Skeletal muscle tissue (tissue), 4 donors: ENCODE results near the gene MYBPC1. TPM values are rescaled to one million over a fixed set of nuclear protein-coding genes. Genes with fewer than 3 reads are reported as not detected.

Source experiments
- H3K27ac ChIP-seq: one replicate; pipeline ENCODE4 v1.7.0; 2013; ENCODE audit warnings: mild to moderate bottlenecking, low read depth, low read length, inconsistent platforms
- H3K27me3 ChIP-seq, 3 donors: one replicate each; pipeline ENCODE4 v1.7.0; 2013; ENCODE audit warnings: low read length in 3 of 3; ENCODE audit not compliant: control insufficient read depth in 3 of 3, insufficient read depth in 3 of 3
- H3K36me3 ChIP-seq, 3 donors: one replicate each; pipeline ENCODE4 v1.7.0; 2013; ENCODE audit warnings: low read length in 3 of 3; ENCODE audit not compliant: control insufficient read depth in 3 of 3, insufficient read depth in 3 of 3
- H3K4me1 ChIP-seq, 3 donors: one replicate each; pipeline ENCODE4 v1.7.0; 2013; ENCODE audit warnings: low read length in 3 of 3, mild to moderate bottlenecking in 3 of 3; ENCODE audit not compliant: control insufficient read depth in 3 of 3, insufficient read depth in 3 of 3
- H3K4me3 ChIP-seq, 3 donors: one replicate each; pipeline ENCODE4 v1.7.0; 2013; ENCODE audit warnings: low read length in 3 of 3
- H3K9ac ChIP-seq, 3 donors: one replicate each; pipeline ENCODE4 v1.7.0; 2013; ENCODE audit warnings: low read length in 3 of 3, mild to moderate bottlenecking in 3 of 3, moderate library complexity in 2 of 3, low read depth in 1 of 3
- H3K9me3 ChIP-seq, 3 donors: one replicate each; pipeline ENCODE4 v1.7.0; 2013; ENCODE audit warnings: low read length in 3 of 3; ENCODE audit not compliant: control insufficient read depth in 3 of 3
- total RNA-seq: library from RNA; depleted of rRNA; stranded (reverse); fragments of >200 nt; gene quantifications from one replicate; pipeline ENCODE4 v1.2.3, GENCODE V29; 2014
- donor health status: Osteomylitis.

The MYBPC1 gene
- total RNA-seq, 1 donor from 2014 or later = 2,201 TPM

DNA sequence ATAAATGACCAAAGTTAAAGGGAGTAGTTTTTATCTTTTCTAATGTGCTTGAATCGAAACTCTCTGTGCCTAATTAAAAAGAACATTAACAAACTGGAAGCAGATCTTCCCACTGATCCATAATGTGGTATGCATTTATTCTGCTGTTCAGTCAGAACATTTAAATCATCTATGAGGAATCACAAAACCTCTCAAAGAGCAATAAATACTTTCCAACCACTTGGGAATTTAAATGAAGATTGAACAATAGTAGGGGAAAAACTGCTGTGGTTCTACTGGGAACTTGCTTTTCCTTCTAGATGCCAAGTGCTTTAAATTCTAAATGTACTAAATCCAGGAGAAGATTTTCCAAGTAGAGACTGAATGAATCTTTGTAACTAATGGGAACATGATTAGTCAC is 90.3 kb downstream of the MYBPC1 start:
- no peak overlapping the region for H3K9ac ChIP-seq
- peaks cover 31 to 48% (median 35%) of the 10 kb centered on the region in 3 donors for H3K36me3 ChIP-seq
- H3K27me3 ChIP-seq = no peaks in the 10 kb centered on the region
- H3K27ac ChIP-seq = no peak overlapping the region
- H3K9me3 ChIP-seq = no peaks in the 10 kb centered on the region
- H3K4me1 ChIP-seq = peaks cover 2 to 6% (median 4%) of the 10 kb centered on the region in 3 donors
- H3K4me3 ChIP-seq = no peak overlapping the region

DNA sequence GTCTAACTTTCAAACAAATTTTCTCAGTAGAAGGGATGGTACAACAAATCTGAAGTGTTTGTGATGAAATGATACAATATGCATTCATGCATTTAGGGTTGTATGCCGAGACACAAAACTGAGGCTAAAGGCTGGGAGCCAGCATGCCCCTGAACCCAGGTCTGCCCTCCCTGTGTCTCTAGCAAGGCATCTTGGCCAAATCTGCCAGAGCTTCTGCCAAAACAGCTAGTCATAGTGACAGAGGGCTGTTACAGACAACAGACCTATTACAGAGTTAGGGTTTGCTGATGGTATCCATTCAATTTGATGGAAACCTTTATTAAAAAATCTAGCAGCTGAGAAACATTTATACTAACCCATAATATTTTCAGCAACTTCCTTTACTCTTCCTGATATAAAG is 91.4 kb downstream of the MYBPC1 start:
- Histone ChIP-seq H3K27ac (no peak overlapping the region), H3K9ac (no peak overlapping the region), H3K4me1 (no peaks in the 10 kb centered on the region), H3K4me3 (no peak overlapping the region), H3K36me3 (peaks cover 25 to 42% (median 31%) of the 10 kb centered on the region in 3 donors), H3K9me3 (no peaks in the 10 kb centered on the region), H3K27me3 (no peaks in the 10 kb centered on the region)

DNA sequence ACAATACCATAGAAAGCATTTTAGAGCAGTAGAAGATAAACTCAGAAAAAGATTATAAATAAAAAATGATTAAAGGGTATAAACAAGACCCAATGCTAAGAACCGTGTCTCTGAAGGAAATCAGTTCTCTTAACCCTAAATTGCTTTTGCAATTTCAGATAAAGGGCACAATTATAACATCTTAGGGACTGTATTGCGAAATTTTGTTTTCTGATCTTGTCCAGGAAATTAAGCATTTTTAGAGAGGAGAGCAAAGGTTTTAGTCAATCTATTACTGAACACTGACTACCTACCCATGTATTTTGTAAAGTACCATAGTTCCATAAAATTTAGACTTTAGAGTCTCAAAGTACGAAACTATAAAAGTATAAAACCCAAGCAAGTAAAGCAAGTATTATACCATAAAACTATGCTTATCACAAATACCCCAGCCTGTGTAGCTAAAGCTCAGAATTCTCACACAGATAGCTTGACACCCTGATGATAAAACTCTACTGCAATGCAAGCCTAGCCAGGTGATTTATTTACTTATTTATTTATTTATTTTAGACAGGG is 95.8 kb downstream of the MYBPC1 start:
- no peak overlapping the region for H3K9ac ChIP-seq
- H3K4me1 ChIP-seq = no peaks in the 10 kb centered on the region
- H3K27me3 ChIP-seq = no peaks in the 10 kb centered on the region
- no peaks in the 10 kb centered on the region for H3K9me3 ChIP-seq
- no peak overlapping the region for H3K27ac ChIP-seq
- peaks cover 6 to 10% (median 7%) of the 10 kb centered on the region in 3 donors for H3K36me3 ChIP-seq
- H3K4me3 ChIP-seq = no peak overlapping the region

DNA sequence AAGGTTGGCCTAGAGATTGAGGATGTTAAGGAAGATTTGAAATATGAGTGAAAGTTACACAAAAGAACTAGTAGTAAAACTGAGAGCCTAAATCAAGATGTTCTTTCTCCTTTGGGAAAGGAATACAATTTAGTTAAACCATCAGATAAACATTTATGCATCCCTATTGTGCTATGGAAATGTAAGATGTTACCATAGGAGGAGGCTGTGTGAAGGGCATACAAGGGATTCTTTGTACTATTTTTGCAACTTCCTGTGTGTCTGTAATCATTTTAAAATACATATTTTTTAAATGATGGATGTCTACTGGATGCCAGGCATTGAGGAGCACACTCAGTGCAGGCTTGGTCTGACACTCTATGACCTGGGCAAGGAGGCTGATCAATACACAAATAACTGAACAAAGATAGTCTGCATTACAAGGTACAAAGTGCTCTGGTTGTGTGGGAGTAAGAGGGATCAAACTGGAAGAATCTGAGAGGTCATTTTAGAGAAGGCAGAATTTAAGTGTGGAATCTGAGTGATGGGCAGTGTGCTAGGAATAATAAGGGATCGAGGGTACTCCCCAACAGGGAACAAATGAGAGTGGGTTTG is 96.8 kb downstream of the MYBPC1 start:
- no peaks in the 10 kb centered on the region for H3K27me3 ChIP-seq
- no peak overlapping the region for H3K9ac ChIP-seq
- H3K4me3 ChIP-seq = no peak overlapping the region
- peaks cover 5 to 7% (median 6%) of the 10 kb centered on the region in 3 donors for H3K4me1 ChIP-seq
- no peak overlapping the region for H3K27ac ChIP-seq
- H3K36me3 ChIP-seq = peaks cover 0 to 1% (median 0%) of the 10 kb centered on the region in 3 donors
- H3K9me3 ChIP-seq = no peaks in the 10 kb centered on the region

DNA sequence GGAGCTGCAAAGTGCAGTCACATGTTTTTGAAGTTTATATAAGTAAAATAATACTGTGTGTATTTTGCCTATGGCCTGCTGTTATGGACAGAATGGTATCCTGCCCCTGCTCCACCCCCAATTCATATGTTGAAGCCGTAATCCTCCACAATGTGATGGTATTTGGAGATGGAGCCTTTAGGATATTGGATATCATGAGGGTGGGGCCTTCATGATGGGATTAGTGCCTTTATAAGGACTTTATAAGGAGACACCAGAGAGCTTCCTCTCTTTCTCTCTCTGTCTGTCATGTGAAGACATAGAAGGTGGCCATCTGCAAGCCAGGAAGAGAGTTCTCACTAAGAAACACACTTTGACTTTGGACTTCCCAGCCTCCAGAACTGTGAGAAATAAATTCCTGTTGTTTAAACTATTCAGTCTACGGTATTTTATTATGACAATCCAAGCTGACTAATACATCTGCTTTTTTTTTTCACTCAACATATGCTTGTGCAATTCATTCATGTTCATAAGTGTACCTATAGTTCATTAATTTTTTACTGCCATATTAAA is 99.6 kb downstream of the MYBPC1 start:
- no peak overlapping the region for H3K27ac ChIP-seq
- no peaks in the 10 kb centered on the region for H3K9me3 ChIP-seq
- peaks cover 11 to 20% (median 17%) of the 10 kb centered on the region in 3 donors for H3K4me1 ChIP-seq
- H3K27me3 ChIP-seq = no peaks in the 10 kb centered on the region
- H3K36me3 ChIP-seq = no peaks in the 10 kb centered on the region
- no peak overlapping the region for H3K4me3 ChIP-seq
- H3K9ac ChIP-seq = no peak overlapping the region

DNA sequence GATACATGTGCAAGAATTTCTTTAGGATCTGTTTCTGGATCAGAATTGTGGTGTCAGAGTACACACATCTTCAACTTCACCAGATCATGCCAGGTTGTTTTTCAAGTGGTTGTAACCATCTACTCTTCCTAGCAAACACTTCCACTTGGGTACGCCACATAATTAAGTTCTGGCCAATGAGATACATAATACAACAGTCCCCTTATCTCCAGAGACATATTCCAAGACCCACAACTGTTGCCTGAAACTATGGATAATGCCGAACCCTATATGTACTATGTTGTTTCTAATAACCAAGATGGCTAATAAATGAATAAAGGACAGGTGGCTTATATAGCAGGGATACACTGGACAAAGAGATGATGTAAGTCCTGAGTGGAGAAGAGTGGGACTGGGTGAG is 100.2 kb downstream of the MYBPC1 start:
- peaks cover 13 to 21% (median 17%) of the 10 kb centered on the region in 3 donors for H3K4me1 ChIP-seq
- no peak overlapping the region for H3K4me3 ChIP-seq
- no peaks in the 10 kb centered on the region for H3K36me3 ChIP-seq
- no peak overlapping the region for H3K27ac ChIP-seq
- no peaks in the 10 kb centered on the region for H3K27me3 ChIP-seq
- no peaks in the 10 kb centered on the region for H3K9me3 ChIP-seq
- H3K9ac ChIP-seq = no peak overlapping the region

DNA sequence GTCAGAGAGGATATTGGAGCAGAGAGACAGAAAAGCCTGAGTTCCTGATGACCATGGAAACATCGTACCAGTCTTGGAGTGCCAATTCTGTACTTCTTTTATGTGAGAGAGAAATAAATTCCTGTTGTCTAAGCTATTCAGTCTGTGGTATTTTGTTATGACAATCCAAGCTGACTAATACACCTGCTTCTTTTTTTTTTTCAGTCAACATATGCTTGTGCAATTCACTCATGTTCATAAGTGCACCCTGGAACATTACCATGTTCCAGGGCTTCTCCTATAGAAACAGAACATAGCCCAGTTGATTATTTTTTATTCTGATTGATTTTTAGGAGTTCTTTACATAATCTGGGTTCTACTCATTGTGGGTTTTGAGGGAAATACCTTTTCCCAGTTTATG is 100.9 kb downstream of the MYBPC1 start:
- no peaks in the 10 kb centered on the region for H3K27me3 ChIP-seq
- no peaks in the 10 kb centered on the region for H3K36me3 ChIP-seq
- H3K27ac ChIP-seq = no peak overlapping the region
- H3K4me3 ChIP-seq = no peak overlapping the region
- H3K9ac ChIP-seq = no peak overlapping the region
- no peaks in the 10 kb centered on the region for H3K9me3 ChIP-seq
- peaks cover 20 to 22% (median 21%) of the 10 kb centered on the region in 3 donors for H3K4me1 ChIP-seq

DNA sequence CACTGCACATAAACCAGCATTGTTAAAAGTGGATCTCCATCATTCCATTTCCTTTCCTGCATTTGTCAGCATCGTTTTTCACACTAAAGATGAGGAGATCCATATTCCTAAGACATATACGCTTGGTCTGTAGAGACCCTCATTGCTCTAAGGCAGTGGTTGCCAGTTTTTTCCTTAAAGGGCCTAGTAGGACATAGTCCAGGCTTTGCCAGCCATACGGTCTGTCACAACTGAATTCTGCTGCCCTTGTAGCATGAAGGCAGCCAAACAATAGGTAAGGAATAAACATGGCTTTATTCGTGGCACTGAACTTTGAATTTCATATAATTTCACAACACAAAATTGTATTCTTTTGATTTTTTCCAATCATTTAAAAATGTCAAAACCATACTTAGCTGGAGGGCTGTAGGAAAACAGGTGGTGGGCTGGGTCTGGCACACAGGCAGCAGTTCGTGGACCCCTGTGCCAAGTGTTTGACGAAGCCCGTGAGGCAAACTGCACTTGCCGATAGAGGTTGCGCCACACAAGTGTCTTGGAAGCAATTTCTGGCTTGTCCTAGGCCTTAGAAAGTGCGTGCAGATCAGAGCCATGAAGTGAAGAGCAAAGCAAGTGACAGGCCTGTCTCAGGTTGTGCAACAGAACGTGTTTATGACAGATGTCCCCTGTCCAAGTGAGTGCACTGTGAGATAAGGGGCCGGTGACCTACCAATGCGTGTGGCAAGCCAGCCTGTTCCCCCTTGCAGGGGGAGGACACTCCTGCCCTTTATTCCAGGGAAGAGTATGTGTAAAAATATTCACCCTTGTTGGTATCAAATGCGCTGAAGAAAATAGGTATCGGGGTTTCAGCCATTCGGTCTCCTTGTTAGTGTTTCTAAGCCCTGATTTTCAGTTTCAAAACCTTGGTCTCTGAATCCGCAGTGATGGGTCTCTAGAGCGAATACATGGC is 101.8 kb downstream of the MYBPC1 start:
- Histone ChIP-seq H3K4me1 (peaks cover 20 to 26% (median 23%) of the 10 kb centered on the region in 3 donors), H3K27ac (peak overlapping the region; percentile 76), H3K9ac (peak overlapping the region; percentile 66 to 95 (median 88)), H3K9me3 (no peaks in the 10 kb centered on the region), H3K36me3 (no peaks in the 10 kb centered on the region), H3K4me3 (peak overlapping the region; percentile 84 to 86 (median 86)), H3K27me3 (no peaks in the 10 kb centered on the region)

DNA sequence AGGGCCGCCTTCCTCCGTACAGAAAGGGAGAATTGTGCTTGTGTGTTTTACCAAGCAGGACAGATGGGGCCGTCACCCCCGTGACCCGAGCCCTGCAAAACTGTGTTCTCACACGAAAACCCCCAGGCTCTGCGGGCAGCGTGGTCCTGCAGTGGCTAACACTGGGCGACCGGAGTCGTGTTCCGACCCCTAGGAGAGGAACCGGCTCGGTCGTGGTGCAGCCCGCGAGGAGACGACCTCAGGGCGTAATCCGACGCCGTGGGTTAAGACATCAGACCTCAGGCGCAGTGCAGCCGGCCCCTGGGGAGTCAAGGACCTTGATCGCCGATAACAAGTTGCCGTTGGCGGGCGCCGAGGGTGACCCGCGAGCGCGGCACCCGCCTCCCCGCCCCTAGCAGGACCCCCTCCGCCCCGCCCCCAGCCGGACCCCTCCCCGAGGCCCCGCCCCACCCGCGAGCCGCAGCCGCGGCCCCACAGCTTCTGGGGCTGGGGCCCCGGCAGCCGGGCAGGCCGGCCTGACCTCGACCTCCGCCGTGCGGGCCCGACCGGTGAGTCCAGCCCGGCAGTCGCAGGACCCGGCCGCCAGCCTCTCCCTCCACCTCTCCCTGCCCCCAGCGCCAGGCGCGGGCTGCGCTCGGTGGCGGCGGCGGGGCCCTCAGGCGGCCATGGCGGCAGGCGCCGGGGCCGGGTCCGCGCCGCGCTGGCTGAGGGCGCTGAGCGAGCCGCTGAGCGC is 102.6 kb downstream of the MYBPC1 start, which contains the start of gene CHPT1:
Gene CHPT1 (plus strand): TSS at position 444 of the 733 bp plus-strand sequence. CDS start 222 bp downstream, at position 666.
- Histone ChIP-seq H3K27ac (peak within 1 kb of the TSS; percentile 86), H3K9ac (peak within 1 kb of the TSS; percentile 79 to 95 (median 88)), H3K36me3 (no peaks in the 10 kb centered on the region), H3K4me1 (peaks cover 20 to 30% (median 23%) of the 10 kb centered on the region in 3 donors), H3K4me3 (peak within 1 kb of the TSS; percentile 84 to 87 (median 86)), H3K9me3 (no peaks in the 10 kb centered on the region), H3K27me3 (no peaks in the 10 kb centered on the region)
